ENCODE measurements around the gene SLC25A4.
"Not testable (repeated sequence)": the region's sequence is repeated elsewhere in the genome, so short reads cannot be mapped to it uniquely, and the experiment has no call there.

DNA sequence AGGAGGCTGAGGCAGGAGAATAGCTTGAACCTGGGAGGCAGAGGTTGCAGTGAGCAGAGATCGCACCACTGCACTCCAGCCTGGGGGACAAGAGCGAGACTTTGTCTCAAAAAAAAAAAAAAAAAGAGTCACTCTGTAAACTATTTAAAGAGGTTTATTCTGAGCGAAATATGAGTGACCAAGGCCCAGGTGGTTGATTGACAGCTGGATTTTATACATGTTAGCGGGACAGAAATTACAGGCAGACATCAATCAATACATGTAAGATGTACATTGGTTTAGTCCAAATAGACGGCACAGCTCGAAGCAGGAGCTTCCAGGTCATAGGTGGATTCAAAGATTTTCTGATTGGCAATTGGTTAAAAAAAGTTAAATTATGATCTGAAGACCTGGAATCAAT is 35.5 kb upstream of the SLC25A4 start:
- TF ChIP-seq POLR2A, CTCF (IDR thresholded peaks at IDR 0.05): not testable (repeated sequence)
